ENCODE results near the gene MAN1C1. TPM values are rescaled to one million over a fixed set of nuclear protein-coding genes. Genes with fewer than 3 reads are reported as not detected.

Gene MAN1C1
- total RNA-seq, 2 donors from 2014 or later: 0.88 to 2.5 TPM

DNA sequence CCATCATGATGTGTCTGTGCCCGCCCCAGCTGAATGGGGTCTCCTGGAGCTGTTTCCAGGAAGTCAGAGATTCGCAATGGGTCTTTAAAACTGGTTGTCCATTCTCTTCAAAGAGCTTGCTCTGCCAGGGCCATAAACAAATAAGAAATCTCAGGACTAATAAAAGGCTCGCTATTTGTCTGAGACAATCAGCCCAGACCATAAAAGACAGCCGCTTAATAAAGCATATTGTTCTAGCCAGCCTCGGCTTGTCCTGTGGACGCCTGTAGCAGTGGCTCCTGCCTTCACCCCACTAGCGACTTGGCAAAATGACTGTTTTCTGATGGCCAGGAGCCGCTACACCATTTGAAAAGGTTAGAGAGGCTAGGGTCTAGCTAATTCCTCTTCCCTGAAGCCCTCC, 162.8 kb downstream of the MAN1C1 start:
- no peak for DNase-seq (ENCODE audit: low spot score)
- H3K27me3 Mint-ChIP-seq: peaks cover 0 to 2% of the 10 kb centered on the region in 2 donors
- no peaks in the 10 kb centered on the region for H3K36me3 Mint-ChIP-seq
- ATAC-seq: no peak
- H3K9me3 Mint-ChIP-seq: no peaks in the 10 kb centered on the region
- H3K4me3 Mint-ChIP-seq: no peak overlapping the region
- H3K27ac Mint-ChIP-seq: no peak overlapping the region
- peaks cover 10 to 11% of the 10 kb centered on the region in 2 donors for H3K4me1 Mint-ChIP-seq (ENCODE audit: low read depth in 2 of 2)

DNA sequence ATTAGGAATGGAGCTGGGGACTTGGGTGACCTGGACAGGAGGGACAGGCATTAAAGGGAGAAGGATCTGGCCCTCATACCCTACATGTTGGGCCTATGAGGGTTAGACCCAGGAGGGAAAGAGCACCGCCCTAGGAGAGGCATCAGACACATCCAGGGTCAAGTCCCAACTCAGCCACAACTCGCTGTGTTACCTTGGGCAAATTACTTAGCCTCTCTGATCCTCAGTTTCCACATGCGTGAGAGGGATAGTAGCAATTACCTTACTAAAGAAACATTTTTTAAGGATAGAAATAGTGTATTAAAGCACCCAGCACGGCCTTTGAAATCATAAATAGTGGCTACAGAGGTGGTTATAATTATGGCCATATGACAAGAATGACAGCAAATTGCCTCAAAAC, 163.3 kb downstream of the MAN1C1 start:
- ATAC-seq (no peak), DNase-seq (ENCODE audit: low spot score) (no peak)
- Mint-ChIP-seq H3K9me3 (no peaks in the 10 kb centered on the region), H3K4me3 (no peak overlapping the region), H3K36me3 (no peaks in the 10 kb centered on the region), H3K4me1 (ENCODE audit: low read depth in 2 of 2) (peaks cover 6 to 8% of the 10 kb centered on the region in 2 donors), H3K27me3 (peaks cover 0 to 2% of the 10 kb centered on the region in 2 donors), H3K27ac (no peak overlapping the region)

DNA sequence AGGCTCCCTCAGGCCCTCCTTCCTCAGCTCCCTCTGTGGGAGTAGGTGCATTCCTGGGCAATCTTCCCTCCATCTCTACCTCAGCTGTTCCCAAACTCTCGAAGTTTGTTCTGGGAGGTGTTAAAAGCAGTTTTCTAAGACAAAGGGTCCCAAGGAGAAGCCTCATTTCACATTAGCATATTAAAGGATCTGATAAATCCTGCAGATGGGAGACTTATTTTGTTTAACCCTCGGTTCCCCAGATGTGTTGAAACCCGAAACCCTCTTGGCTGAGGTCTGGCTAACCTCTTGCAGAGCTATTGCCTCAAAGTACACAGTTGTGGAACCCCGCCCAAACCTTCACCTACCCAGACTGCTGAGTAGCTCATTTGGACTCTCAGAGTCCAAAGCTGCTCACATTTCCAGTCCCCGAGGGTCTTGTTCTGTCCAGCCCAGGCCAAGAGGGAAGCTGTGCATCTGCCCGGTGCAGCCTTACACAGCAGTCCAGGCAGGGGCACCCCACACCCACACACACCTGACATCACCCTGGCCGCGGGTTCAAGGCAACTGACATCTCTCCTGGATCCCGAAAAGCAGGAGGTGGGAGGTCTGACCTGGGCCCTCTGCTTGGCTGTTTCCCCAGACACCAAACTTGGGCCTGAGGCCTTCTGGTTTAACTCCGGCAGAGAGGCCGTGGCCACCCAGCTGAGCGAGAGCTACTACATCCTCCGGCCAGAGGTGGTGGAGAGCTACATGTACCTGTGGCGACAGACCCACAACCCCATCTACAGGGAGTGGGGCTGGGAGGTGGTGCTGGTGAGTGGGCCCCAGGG, 163.9 kb downstream of the MAN1C1 start:
- ATAC-seq: no peak
- Mint-ChIP-seq H3K36me3 (no peaks in the 10 kb centered on the region), H3K9me3 (no peaks in the 10 kb centered on the region), H3K27ac (no peak overlapping the region), H3K4me3 (no peak overlapping the region), H3K4me1 (ENCODE audit: low read depth in 2 of 2) (peaks cover under 1 to 2% of the 10 kb centered on the region in 2 donors), H3K27me3 (peaks cover 0 to 2% of the 10 kb centered on the region in 2 donors)
- DNase-seq (ENCODE audit: low spot score): no peak

DNA sequence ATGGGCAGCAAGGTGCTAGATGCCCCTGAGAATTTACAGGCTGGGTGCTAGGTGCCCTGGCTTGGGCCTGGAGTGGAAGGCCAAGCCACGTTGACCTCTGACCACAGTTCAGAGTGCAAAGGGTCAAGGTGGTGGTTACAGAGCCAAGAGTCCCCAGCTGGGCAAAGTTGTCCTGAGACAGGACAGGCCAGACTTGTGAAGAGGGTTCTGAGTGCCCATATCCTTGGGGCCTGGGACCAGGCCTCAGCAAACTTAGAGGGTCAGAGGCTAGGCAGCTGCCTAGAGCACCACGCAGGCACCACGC, 164.5 kb downstream of the MAN1C1 start:
- peaks cover 0 to 2% of the 10 kb centered on the region in 2 donors for H3K27me3 Mint-ChIP-seq
- H3K4me3 Mint-ChIP-seq: no peak overlapping the region
- H3K27ac Mint-ChIP-seq: no peak overlapping the region
- DNase-seq (ENCODE audit: low spot score): no peak
- H3K9me3 Mint-ChIP-seq: no peaks in the 10 kb centered on the region
- no peak for ATAC-seq
- no peaks in the 10 kb centered on the region for H3K36me3 Mint-ChIP-seq
- H3K4me1 Mint-ChIP-seq (ENCODE audit: low read depth in 2 of 2): no peaks in the 10 kb centered on the region

DNA sequence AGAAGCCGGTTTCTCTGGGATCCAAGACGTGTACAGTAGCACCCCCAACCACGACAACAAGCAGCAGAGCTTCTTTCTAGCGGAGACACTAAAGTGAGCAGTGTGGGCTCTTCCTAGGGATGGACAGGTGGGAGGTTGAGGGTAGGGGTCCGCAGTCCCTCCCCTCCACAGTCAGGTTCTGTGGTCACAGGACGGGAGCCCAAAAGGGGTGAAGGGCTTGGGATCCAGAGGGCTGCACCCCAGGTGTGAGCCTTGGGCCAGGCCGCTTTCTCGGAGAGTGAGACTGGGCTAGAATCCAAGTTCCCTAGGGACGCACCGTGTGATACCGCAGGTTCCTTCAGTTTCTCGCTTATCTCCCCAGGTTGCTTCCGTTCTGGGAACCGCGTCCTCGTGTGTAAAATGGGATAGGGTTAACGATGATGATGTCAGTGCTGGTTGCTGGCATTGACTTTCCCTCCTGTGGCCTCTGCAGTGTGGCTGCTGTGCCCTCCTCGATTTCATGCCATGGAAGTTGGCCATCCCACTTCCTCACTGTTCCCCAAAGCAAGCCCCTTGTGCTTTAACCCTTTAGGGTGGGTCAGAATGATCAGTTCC, 166.1 kb downstream of the MAN1C1 start:
- ATAC-seq (no peak), DNase-seq (ENCODE audit: low spot score) (no peak)
- peaks cover 0 to 2% of the 10 kb centered on the region in 2 donors for H3K27me3 Mint-ChIP-seq
- no peaks in the 10 kb centered on the region for H3K36me3 Mint-ChIP-seq
- no peak overlapping the region for H3K27ac Mint-ChIP-seq
- H3K9me3 Mint-ChIP-seq: no peaks in the 10 kb centered on the region
- no peak overlapping the region for H3K4me3 Mint-ChIP-seq
- H3K4me1 Mint-ChIP-seq (ENCODE audit: low read depth in 2 of 2): no peaks in the 10 kb centered on the region

DNA sequence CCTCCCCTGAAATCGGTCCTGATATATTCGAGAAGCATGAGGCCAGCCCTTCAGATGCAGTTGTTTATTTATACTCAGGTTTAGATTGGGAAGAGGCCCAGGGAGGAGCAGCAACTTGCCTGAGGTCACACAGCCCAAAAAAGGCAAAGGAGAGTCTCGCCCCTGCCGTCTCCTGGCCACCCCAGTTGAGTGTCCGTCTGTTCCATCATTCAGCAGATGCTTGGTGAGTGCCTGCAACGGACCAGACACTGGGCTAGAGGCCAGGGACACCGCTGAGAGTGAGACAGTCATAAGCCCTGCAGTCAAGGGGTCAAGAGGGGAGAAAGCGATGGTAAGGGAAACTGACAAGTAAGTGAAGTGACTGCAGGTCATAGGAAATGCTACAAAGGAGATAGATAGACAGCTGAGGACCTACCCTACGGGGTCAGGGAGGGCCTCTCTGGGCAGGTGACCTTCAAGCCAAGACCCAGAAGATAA, 168.0 kb downstream of the MAN1C1 start:
- Mint-ChIP-seq H3K27me3 (peaks cover 0 to 2% of the 10 kb centered on the region in 2 donors), H3K4me3 (no peak overlapping the region)

DNA sequence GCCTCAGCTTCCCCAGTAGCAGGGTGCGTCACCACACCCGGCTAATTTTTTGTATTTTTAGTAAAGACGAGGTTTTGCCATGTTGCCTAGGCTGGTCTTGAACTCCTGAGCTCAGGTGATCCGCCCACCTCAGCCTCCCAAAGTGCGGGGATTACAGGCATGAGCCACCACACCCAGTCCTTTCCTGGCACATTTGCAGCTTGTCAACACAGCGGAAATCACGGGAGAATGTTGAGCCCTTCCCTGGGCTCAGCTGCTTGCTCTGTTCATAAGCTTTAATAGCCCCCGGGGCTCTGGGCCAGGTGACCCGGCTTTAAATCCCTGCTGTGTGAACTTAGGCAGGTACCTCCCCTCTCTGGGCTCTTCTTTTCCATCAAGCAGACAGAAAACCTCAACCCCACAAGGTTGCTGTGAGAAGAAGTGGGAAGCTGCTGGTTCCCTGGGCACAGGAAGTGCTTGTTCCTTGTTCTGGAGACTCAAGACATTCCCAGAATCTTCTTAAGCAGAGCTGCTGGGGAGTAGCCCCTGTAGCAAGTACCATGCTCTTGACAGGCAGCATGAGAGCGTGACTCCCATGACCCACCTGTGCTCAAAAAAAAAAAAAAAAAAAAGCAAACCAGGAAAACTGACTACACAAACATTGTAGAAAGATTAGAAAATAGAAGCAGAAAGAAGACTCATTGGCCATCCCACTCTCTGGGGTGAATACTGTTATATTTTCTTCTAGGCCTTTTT, 168.9 kb downstream of the MAN1C1 start:
- Mint-ChIP-seq H3K36me3 (no peaks in the 10 kb centered on the region), H3K27me3 (peaks cover 0 to 2% of the 10 kb centered on the region in 2 donors), H3K4me3 (no peak overlapping the region), H3K9me3 (no peaks in the 10 kb centered on the region), H3K4me1 (ENCODE audit: low read depth in 2 of 2) (no peaks in the 10 kb centered on the region), H3K27ac (no peak overlapping the region)
- no peak for DNase-seq (ENCODE audit: low spot score)
- ATAC-seq: no peak

More for the DNA sequence above, 168.0 kb downstream of the MAN1C1 start:
- ATAC-seq (no peak), DNase-seq (ENCODE audit: low spot score) (no peak)
- Mint-ChIP-seq H3K4me1 (ENCODE audit: low read depth in 2 of 2) (no peaks in the 10 kb centered on the region), H3K9me3 (no peaks in the 10 kb centered on the region), H3K27ac (no peak overlapping the region), H3K36me3 (no peaks in the 10 kb centered on the region)

DNA sequence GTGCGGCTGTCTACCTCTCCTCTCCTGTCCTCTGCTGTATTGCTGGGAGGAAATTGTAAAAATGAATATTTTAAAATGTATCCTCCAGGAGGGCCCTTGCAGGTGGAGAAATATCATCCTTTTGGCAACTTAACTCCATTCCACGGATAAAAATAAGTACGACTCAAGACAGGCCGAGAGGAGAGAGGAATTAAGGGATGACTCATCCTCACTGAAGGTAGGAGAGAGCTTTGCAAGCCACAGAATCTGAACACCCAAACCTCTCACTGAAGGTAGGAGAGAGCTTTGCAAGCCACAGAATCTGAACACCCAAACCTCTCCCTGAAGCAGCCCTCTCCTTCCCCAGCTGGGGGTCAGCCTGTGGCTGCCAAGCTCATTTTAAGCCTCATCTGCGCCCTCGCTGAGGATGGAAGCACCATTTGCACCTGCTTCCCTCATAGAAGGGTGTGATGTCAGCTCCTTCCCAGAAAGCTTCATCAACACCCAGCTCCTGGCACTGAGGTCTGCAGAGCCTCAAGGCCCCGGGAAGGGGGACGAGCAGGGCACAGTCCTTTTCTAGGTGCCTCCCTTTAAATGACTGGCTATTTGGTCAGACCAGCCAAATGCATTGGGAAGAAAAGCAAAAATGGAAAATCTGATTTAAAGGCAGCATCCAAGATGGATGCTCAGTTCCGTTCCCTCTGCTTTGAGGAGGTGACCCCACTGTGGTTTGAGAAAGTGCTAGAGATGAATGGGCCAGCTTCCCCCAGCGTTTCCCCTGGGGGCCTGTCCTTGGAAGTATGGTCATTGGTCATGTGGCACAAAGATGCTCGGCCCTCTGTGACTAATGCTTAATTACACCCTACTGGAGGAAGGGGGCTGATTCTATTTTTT, 170.5 kb downstream of the MAN1C1 start:
- ATAC-seq: no peak
- H3K27ac Mint-ChIP-seq: no peak overlapping the region
- H3K9me3 Mint-ChIP-seq: no peaks in the 10 kb centered on the region

DNA sequence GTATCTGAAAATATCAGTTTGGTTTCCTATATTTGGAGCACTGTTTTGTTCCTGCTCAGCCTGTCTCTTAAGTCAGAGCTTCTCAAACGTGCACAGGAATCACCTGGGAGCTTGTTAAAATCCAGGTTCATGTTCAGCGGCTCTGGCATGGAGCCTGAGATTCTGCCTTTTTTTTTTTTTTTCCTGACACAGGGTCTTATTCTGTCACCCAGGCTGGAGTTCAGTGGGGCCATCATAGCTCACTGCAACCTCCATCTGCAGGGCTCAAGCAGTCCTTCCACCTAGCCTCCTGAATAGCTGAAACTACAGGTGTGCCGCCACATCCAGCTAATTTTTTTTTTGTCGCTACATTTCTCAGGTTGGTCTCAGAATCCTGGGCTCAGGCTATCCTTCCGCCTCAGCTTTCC, 171.2 kb downstream of the MAN1C1 start:
- Mint-ChIP-seq H3K27me3 (peaks cover 0 to 2% of the 10 kb centered on the region in 2 donors), H3K4me1 (ENCODE audit: low read depth in 2 of 2) (no peaks in the 10 kb centered on the region), H3K4me3 (no peak overlapping the region), H3K27ac (no peak overlapping the region), H3K9me3 (no peaks in the 10 kb centered on the region), H3K36me3 (no peaks in the 10 kb centered on the region)
- DNase-seq (ENCODE audit: low spot score): no peak
- ATAC-seq: no peak

More for the DNA sequence above, 170.5 kb downstream of the MAN1C1 start:
- Mint-ChIP-seq H3K4me3 (no peak overlapping the region), H3K4me1 (ENCODE audit: low read depth in 2 of 2) (no peaks in the 10 kb centered on the region), H3K27me3 (peaks cover 0 to 2% of the 10 kb centered on the region in 2 donors), H3K36me3 (no peaks in the 10 kb centered on the region)
- no peak for DNase-seq (ENCODE audit: low spot score)

DNA sequence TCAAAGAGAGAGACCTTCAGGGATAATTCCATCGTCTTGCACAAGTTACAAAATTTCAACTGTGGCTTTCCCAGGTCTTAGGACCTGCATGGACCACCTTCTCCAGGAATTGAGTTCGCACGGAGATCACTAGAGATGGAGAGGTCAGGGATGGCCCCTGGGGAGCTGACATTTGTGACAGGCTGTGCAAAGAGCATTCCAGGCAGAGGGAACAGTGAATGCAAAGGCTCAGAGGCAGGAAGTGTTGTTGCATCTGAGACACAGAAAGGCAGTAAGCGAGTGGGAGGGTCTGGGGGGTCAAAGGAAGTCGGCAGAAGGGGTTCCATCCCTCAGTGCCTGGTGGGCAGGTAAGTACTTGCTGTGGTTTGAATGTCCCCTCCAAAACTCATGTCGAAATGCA, 173.9 kb downstream of the MAN1C1 start:
- Mint-ChIP-seq H3K36me3 (no peaks in the 10 kb centered on the region), H3K27me3 (no peaks in the 10 kb centered on the region), H3K27ac (no peak overlapping the region), H3K9me3 (no peaks in the 10 kb centered on the region), H3K4me3 (no peak overlapping the region), H3K4me1 (ENCODE audit: low read depth in 2 of 2) (no peaks in the 10 kb centered on the region)
- DNase-seq (ENCODE audit: low spot score) (no peak), ATAC-seq (no peak)

DNA sequence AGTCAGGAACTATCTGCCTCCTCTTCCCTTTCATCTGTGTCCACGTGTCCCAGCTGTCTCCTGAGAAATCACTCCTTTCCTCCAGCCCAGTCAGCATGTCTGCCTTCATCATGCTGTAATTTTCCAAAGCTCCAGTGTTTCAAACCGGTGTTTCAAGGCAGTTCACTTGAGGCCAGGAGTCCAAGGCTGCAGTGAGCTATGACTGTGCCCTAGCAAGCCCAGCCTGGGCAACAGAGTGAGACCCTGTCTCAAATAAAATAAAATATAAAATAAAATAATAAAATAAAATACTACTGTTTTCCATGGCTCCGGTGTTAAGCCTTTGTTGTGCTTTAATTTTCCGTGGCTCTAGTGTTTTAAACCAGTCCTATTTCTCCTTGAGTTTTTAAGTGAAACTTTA, 175.5 kb downstream of the MAN1C1 start:
- Mint-ChIP-seq H3K4me1 (ENCODE audit: low read depth in 2 of 2) (peaks cover 9 to 10% of the 10 kb centered on the region in 2 donors), H3K27me3 (peaks cover 2 to 6% of the 10 kb centered on the region in 2 donors), H3K36me3 (no peaks in the 10 kb centered on the region), H3K4me3 (no peak overlapping the region), H3K27ac (no peak overlapping the region), H3K9me3 (no peaks in the 10 kb centered on the region)
- no peak for DNase-seq (ENCODE audit: low spot score)
- no peak for ATAC-seq

DNA sequence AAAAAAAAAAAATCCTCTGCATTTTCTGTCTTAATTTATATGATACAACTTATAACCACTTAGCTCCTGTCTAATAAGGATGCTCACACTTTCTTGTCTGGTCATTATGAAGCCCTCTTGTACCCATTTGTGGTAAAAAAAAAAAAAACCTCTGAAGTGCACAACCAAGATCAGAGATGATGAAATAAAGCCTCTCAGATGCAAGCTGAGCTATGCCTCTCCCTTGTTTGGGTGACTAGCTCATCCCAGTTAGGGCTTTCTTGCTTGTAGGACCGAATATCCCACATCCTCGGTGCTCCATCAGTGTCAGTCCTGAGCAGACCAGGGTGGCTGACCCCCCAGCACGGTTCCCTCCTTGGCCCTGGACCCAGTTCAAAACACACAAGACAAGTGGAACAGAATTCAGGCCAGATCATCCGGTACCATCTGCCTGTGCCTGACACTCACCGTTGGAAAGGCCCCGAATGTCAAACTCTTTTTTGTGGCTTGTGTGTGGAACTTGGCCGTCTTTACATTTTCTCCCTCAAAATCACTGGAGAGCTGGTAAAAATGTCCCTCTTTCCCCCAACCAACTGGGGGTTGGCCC, 177.1 kb downstream of the MAN1C1 start:
- Mint-ChIP-seq H3K27me3 (peaks cover 2 to 6% of the 10 kb centered on the region in 2 donors), H3K36me3 (no peaks in the 10 kb centered on the region), H3K27ac (no peak overlapping the region), H3K9me3 (no peaks in the 10 kb centered on the region), H3K4me3 (no peak overlapping the region), H3K4me1 (ENCODE audit: low read depth in 2 of 2) (peaks cover 16 to 18% of the 10 kb centered on the region in 2 donors)
- ATAC-seq: no peak
- DNase-seq (ENCODE audit: low spot score): no peak

DNA sequence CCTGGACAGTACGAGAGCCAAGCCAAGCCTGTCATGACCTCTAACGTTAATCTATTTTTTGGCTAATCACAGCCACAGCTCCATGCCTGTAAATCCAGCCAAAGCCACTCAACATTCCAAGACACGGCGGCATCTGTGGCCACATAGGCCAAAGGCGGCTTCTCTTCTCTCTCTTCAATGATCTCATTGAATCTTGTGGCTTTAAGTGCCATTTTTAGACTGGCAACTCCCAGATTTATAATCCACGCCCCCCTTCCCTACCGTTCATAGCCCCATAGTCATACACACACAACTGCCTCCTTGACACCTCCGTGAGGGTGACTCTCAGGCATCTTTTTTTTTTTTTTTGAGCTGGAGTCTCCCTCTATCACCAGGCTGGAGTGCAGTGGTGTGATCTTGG, 177.7 kb downstream of the MAN1C1 start:
- no peak for DNase-seq (ENCODE audit: low spot score)
- ATAC-seq: no peak
- peaks cover 2 to 6% of the 10 kb centered on the region in 2 donors for H3K27me3 Mint-ChIP-seq
- no peaks in the 10 kb centered on the region for H3K36me3 Mint-ChIP-seq
- peaks cover 16 to 18% of the 10 kb centered on the region in 2 donors for H3K4me1 Mint-ChIP-seq (ENCODE audit: low read depth in 2 of 2)
- H3K9me3 Mint-ChIP-seq: no peaks in the 10 kb centered on the region
- no peak overlapping the region for H3K27ac Mint-ChIP-seq
- no peak overlapping the region for H3K4me3 Mint-ChIP-seq
